Measurements from ENCODE around the gene AP1M1.

DNA sequence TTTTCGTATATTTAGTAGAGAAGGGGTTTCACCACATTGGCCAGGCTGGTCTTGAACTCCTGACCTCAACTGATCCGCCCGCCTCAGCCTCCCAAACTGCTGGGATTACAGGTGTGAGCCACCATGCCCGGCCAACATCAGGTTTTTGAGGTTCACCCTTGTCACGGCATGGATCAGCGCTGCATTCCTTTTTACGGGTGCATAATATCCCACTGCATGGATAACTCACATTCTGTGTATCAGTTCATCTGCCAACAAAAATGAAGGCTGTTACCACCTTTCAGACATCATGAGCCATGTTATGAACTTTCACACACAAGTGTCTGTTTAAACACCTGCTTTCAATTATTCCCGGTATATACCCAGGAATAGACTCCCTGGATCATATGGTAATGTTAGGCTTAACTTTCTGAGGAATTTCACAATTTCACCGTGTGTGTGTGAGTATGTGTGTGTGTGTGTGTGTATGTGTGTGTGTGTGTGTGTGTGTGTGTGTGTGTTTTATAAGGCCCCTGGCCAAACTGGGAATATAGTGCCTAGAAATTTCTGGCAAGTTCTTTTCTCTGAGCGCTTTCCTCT is 52.2 kb downstream of the AP1M1 start:
- TF ChIP-seq ZNF560 (tag by site-specific recombination; IDR thresholded peaks at IDR 0.05; ENCODE audit: borderline replicate concordance) (no peak), ZNF223 (tag by site-specific recombination; IDR thresholded peaks at IDR 0.05) (no peak), ZNF175 (tag by site-specific recombination; IDR thresholded peaks at IDR 0.05) (no peak), GFI1B (tag by site-specific recombination; IDR thresholded peaks at IDR 0.05) (no peak), ZBTB20 (tag by site-specific recombination; IDR thresholded peaks at IDR 0.05) (no peak)
- TF ChIP-seq, protein P1, sequence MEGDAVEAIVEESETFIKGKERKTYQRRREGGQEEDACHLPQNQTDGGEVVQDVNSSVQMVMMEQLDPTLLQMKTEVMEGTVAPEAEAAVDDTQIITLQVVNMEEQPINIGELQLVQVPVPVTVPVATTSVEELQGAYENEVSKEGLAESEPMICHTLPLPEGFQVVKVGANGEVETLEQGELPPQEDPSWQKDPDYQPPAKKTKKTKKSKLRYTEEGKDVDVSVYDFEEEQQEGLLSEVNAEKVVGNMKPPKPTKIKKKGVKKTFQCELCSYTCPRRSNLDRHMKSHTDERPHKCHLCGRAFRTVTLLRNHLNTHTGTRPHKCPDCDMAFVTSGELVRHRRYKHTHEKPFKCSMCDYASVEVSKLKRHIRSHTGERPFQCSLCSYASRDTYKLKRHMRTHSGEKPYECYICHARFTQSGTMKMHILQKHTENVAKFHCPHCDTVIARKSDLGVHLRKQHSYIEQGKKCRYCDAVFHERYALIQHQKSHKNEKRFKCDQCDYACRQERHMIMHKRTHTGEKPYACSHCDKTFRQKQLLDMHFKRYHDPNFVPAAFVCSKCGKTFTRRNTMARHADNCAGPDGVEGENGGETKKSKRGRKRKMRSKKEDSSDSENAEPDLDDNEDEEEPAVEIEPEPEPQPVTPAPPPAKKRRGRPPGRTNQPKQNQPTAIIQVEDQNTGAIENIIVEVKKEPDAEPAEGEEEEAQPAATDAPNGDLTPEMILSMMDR (tag by site-specific recombination; IDR thresholded peaks at IDR 0.05): no peak
- TF ChIP-seq, protein P2, sequence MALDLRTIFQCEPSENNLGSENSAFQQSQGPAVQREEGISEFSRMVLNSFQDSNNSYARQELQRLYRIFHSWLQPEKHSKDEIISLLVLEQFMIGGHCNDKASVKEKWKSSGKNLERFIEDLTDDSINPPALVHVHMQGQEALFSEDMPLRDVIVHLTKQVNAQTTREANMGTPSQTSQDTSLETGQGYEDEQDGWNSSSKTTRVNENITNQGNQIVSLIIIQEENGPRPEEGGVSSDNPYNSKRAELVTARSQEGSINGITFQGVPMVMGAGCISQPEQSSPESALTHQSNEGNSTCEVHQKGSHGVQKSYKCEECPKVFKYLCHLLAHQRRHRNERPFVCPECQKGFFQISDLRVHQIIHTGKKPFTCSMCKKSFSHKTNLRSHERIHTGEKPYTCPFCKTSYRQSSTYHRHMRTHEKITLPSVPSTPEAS (tag by site-specific recombination; IDR thresholded peaks at IDR 0.05): peak; percentile 95

All from HEK293 (cell line).